Stimulated activated effector memory CD8-positive, alpha-beta T cell treated with anti-CD3 and anti-CD28 coated beads, Interleukin-12 subunit alpha, Interleukin-12 subunit beta, amount 100 ng/mL, for 72 hours (primary cell): ENCODE measurements around the gene CHRNB2.

Experiments
- ATAC-seq: fragments of 150-1000 bp; cut with Tn5 transposase; 2 replicates; pipeline ENCODE4 v1.10.0; 2021
- DNase-seq, 2 donors: peaks; one replicate each; pipeline ENCODE4 v3.0.0; 2021 to 2022; ENCODE audit warnings: low spot score in 2 of 2
- H3K27ac Mint-ChIP-seq: one replicate; pipeline ENCODE4 v1.8.0; 2022; ENCODE audit warnings: mild to moderate bottlenecking, mixed read lengths
- H3K36me3 Mint-ChIP-seq: one replicate; pipeline ENCODE4 v1.8.0; 2022; ENCODE audit warnings: mild to moderate bottlenecking, mixed read lengths
- H3K4me1 Mint-ChIP-seq: one replicate; pipeline ENCODE4 v1.8.0; 2022; ENCODE audit warnings: mixed read lengths
- H3K4me3 Mint-ChIP-seq: one replicate; pipeline ENCODE4 v1.8.0; 2022; ENCODE audit warnings: mild to moderate bottlenecking, mixed read lengths
- H3K9me3 Mint-ChIP-seq: one replicate; pipeline ENCODE4 v1.8.0; 2022; ENCODE audit warnings: mixed read lengths

CHRNB2 gene

GRCh38 chr1:154626456-154627256 is 59.1 kb downstream of the CHRNB2 start:
- H3K27ac Mint-ChIP-seq = peak overlapping the region; percentile 96
- H3K36me3 Mint-ChIP-seq = peaks cover 51% of the 10 kb centered on the region
- ATAC-seq (peak; percentile 49), DNase-seq (peak in 1 of 2 donors; percentile 75)
- peaks cover 36% of the 10 kb centered on the region for H3K4me1 Mint-ChIP-seq
- peak overlapping the region; percentile 94 for H3K4me3 Mint-ChIP-seq
- H3K9me3 Mint-ChIP-seq = peaks cover 6% of the 10 kb centered on the region

- H3K4me1 Mint-ChIP-seq = peaks cover 31% of the 10 kb centered on the region
- ATAC-seq (peak; percentile 80), DNase-seq (peak; percentile 91 to 96)
- H3K27ac Mint-ChIP-seq = peak overlapping the region; percentile 96
- peaks cover 6% of the 10 kb centered on the region for H3K9me3 Mint-ChIP-seq
- peaks cover 43% of the 10 kb centered on the region for H3K36me3 Mint-ChIP-seq
- H3K4me3 Mint-ChIP-seq = peak overlapping the region; percentile 94
Measured at GRCh38 chr1:154627257-154628120, 59.9 kb downstream of the CHRNB2 start.

- no peak for DNase-seq
- peak overlapping the region; percentile 94 for H3K4me3 Mint-ChIP-seq
- H3K9me3 Mint-ChIP-seq = peaks cover 6% of the 10 kb centered on the region
- H3K4me1 Mint-ChIP-seq = peaks cover 26% of the 10 kb centered on the region
- H3K27ac Mint-ChIP-seq = peak overlapping the region; percentile 96
- ATAC-seq = no peak
- peaks cover 42% of the 10 kb centered on the region for H3K36me3 Mint-ChIP-seq
Measured at GRCh38 chr1:154628121-154628405, 60.5 kb downstream of the CHRNB2 start.

GRCh38 chr1:154629061-154629674 is 61.6 kb downstream of the CHRNB2 start:
- DNase-seq (no peak), ATAC-seq (no peak)
- Mint-ChIP-seq H3K4me3 (peak overlapping the region; percentile 94), H3K4me1 (peaks cover 23% of the 10 kb centered on the region), H3K36me3 (peaks cover 33% of the 10 kb centered on the region), H3K9me3 (peaks cover 6% of the 10 kb centered on the region), H3K27ac (peak overlapping the region; percentile 96)
